GM12878 (cell line): Measurements from ENCODE around the gene MAP3K5. TPM values are rescaled to one million over a fixed set of nuclear protein-coding genes. Genes with fewer than 3 reads are reported as not detected.

Experiments
- ATAC-seq: fragments of 200-7000 bp; cut with Tn5 transposase; 3 replicates; pipeline ENCODE4 v1.9.1; 2020; ENCODE audit warnings: mild to moderate bottlenecking, moderate library complexity
- BruUV-seq: library from RNA; stranded (reverse); fragments of 400-500 nt; replicated peaks from 2 replicates; lab custom pipeline; 2021; lab: Mats Ljungman, UMichigan
- CTCF ChIA-PET: fragments of 300-600 bp; sonication (Branson Sonifier 250); formaldehyde crosslinking; extraction: SDS; loops from one replicate; lab custom pipeline; 2021; ENCODE audit warnings: inconsistent platforms; lab: Yijun Ruan, JAX
- POLR2A ChIA-PET: fragments of 350-600 bp; formaldehyde crosslinking; extraction: SDS; loops from one replicate; lab custom pipeline; 2021; ENCODE audit warnings: inconsistent platforms; lab: Charles Lee
- RAD21 ChIA-PET: fragments of 300-600 bp; sonication (Branson Sonifier 250); formaldehyde crosslinking; loops from one replicate; lab custom pipeline; 2023; ENCODE audit warnings: antibody characterized with exemption; ENCODE audit not compliant: unreplicated experiment; lab: Charles Lee
- SMC1A ChIA-PET: fragments of 300-600 bp; sonication (Branson Sonifier 250); formaldehyde crosslinking; loops from one replicate; lab custom pipeline; 2023; ENCODE audit not compliant: unreplicated experiment, uncharacterized antibody; lab: Charles Lee
- DNase-seq: peaks from one replicate; pipeline ENCODE4 v3.0.0-alpha.2; 2011; ENCODE audit warnings: low read depth, low spot score
- FAIRE-seq: peaks from 3 replicates; lab custom pipeline; 2011; peaks lifted over from hg19 to GRCh38; lab: Jason Lieb, UNC
- H2AFZ ChIP-seq: 2 replicates; pipeline ENCODE4 v1.6.0; 2011; ENCODE audit warnings: low read depth, low read length, control low read depth; ENCODE audit not compliant: control insufficient read depth
- H3K27ac ChIP-seq: 2 replicates; pipeline ENCODE4 v1.5.1; 2011; ENCODE audit warnings: control low read depth; ENCODE audit not compliant: control insufficient read depth, insufficient read depth
- H3K27me3 ChIP-seq, 2 experiments: replicated peaks in 1 of 2; 2 replicates each; pipeline versions ENCODE4 v1.6.0 to v1.6.1; 2011; ENCODE audit warnings: low read length in 1 of 2; ENCODE audit not compliant: control insufficient read depth in 2 of 2, insufficient read depth in 2 of 2
- H3K36me3 ChIP-seq, 2 experiments: 2 replicates each; pipeline ENCODE4 v1.5.1; 2011; ENCODE audit warnings: low read length in 1 of 2; ENCODE audit not compliant: control insufficient read depth in 2 of 2, insufficient read depth in 2 of 2
- H3K4me1 ChIP-seq: 2 replicates; pipeline ENCODE4 v1.6.1; 2011; ENCODE audit warnings: mild to moderate bottlenecking, low read length, moderate library complexity, mixed read lengths; ENCODE audit not compliant: control insufficient read depth, insufficient read depth
- H3K4me2 ChIP-seq: 2 replicates; pipeline ENCODE4 v1.6.0; 2011; ENCODE audit warnings: control low read depth; ENCODE audit not compliant: control insufficient read depth, insufficient read depth
- H3K4me3 ChIP-seq: fragments of 200-600 bp; sonication (generic); 2 replicates; pipeline ENCODE4 v1.5.1; 2016
- H3K79me2 ChIP-seq: 2 replicates; pipeline ENCODE4 v1.6.0; 2011; ENCODE audit warnings: low read length; ENCODE audit not compliant: control insufficient read depth, insufficient read depth
- H3K9ac ChIP-seq: 2 replicates; pipeline ENCODE4 v1.8.0; 2011; ENCODE audit warnings: low read length, control low read depth, mixed read lengths; ENCODE audit not compliant: control insufficient read depth, insufficient read depth
- H3K9me3 ChIP-seq: replicated peaks from 3 replicates; pipeline ENCODE4 v1.5.1; 2011; ENCODE audit warnings: mild to moderate bottlenecking, low read length; ENCODE audit not compliant: control insufficient read depth, insufficient read depth
- H4K20me1 ChIP-seq: 2 replicates; pipeline ENCODE4 v1.6.0; 2011; ENCODE audit not compliant: control insufficient read depth, insufficient read depth
- BMI1 ChIP-seq: fragments of 450-650 bp; IDR thresholded peaks from 2 replicates; pipeline ENCODE4 v1.6.1; 2016; ENCODE audit warnings: mild to moderate bottlenecking, moderate library complexity, borderline replicate concordance
- BRCA1 ChIP-seq: IDR thresholded peaks from 2 replicates; pipeline ENCODE4 v1.6.1; 2011; ENCODE audit warnings: low read depth, low read length, improper control_type of control experiment
- E2F4 ChIP-seq: IDR thresholded peaks from 2 replicates; pipeline ENCODE4 v1.6.1; 2012; ENCODE audit warnings: low read depth, low read length, improper control_type of control experiment
- EP300 ChIP-seq, 2 experiments: fragments of 150-350 bp in 1 of 2; IDR thresholded peaks; 2 replicates each; pipeline ENCODE4 v1.6.1; 2011 to 2012; ENCODE audit warnings: low read depth in 2 of 2, low read length in 2 of 2, borderline replicate concordance in 1 of 2, improper control_type of control experiment in 1 of 2, inconsistent platforms in 1 of 2; ENCODE audit not compliant: control insufficient read depth in 1 of 2
- KLF5 ChIP-seq: fragments of 450-650 bp; IDR thresholded peaks from 2 replicates; pipeline ENCODE4 v1.6.1; 2014; ENCODE audit warnings: mild to moderate bottlenecking; ENCODE audit not compliant: partially characterized antibody
- MYB ChIP-seq: fragments of 150-350 bp; IDR thresholded peaks from 2 replicates; pipeline ENCODE4 v1.6.1; 2014; ENCODE audit warnings: mild to moderate bottlenecking, low read depth, low read length, borderline replicate concordance
- NFIC ChIP-seq: IDR thresholded peaks from 2 replicates; pipeline ENCODE4 v1.6.1; 2012; ENCODE audit warnings: low read depth, mild to moderate bottlenecking, inconsistent platforms, low read length, moderate library complexity
- NFXL1 ChIP-seq: fragments of 450-650 bp; IDR thresholded peaks from 2 replicates; pipeline ENCODE4 v1.6.1; 2017; ENCODE audit warnings: antibody characterized with exemption, mild to moderate bottlenecking, borderline replicate concordance
- NKRF ChIP-seq: fragments of 450-650 bp; conservative IDR thresholded peaks from 2 replicates; pipeline ENCODE4 v1.6.1; 2017; ENCODE audit warnings: mild to moderate bottlenecking, moderate library complexity
- NR2F1 ChIP-seq: fragments of 450-650 bp; conservative IDR thresholded peaks from 2 replicates; pipeline ENCODE4 v1.6.1; 2017; ENCODE audit warnings: mild to moderate bottlenecking
- SREBF1 ChIP-seq: IDR thresholded peaks from 2 replicates; pipeline ENCODE4 v1.6.1; 2012; ENCODE audit warnings: mild to moderate bottlenecking, low read length
- SUZ12 ChIP-seq: fragments of 200-600 bp; sonication (generic); IDR thresholded peaks from one replicate; pipeline ENCODE4 v1.6.1; 2018; ENCODE audit warnings: antibody characterized with exemption, mild to moderate bottlenecking; ENCODE audit not compliant: unreplicated experiment
- ZBTB40 ChIP-seq: fragments of 450-650 bp; IDR thresholded peaks from 2 replicates; pipeline ENCODE4 v1.6.1; 2016; ENCODE audit warnings: mild to moderate bottlenecking, moderate library complexity, borderline replicate concordance
- ZNF217 ChIP-seq: fragments of 450-650 bp; IDR thresholded peaks from 2 replicates; pipeline ENCODE4 v1.6.1; 2017; ENCODE audit warnings: antibody characterized with exemption, mild to moderate bottlenecking
- ZNF274 ChIP-seq: IDR thresholded peaks from one replicate; pipeline ENCODE4 v1.8.0; 2011; ENCODE audit not compliant: insufficient read length, insufficient read depth
- WGBS: methylation state at CpG from one replicate; pipeline ENCODE4 v1.1.6; 2016; ENCODE audit warnings: low lambda C conversion rate; ENCODE audit not compliant: insufficient replicate concordance, insufficient coverage; ENCODE audit errors: missing lambda C conversion rate; 5-methylcytosine and 5-hydroxymethylcytosine counted together
- in situ Hi-C: fragments of 300-500 bp; cut with MboI; formaldehyde crosslinking; loops from 9 replicates; pipeline ENCODE4 v1.14.3; 2018; ENCODE audit warnings: mixed read lengths
- intact Hi-C: fragments of 100-400 bp; cut with micrococcal nuclease; formaldehyde crosslinking; loops from one replicate; pipeline ENCODE4 v1.14.2; 2022; ENCODE audit not compliant: unreplicated experiment
- polyA plus RNA-seq, 11 experiments: library from polyadenylated mRNA; depleted of rRNA in 4 of 11; unstranded in 6 of 11; stranded (reverse) in 5 of 11; fragments of >200 nt; fragmentation: Nextera tagmentation in 4 of 11; fragmentation: Illumina TruSeq in 1 of 11; extraction: Ambion mirVana in 4 of 11; extraction: Trizol in 1 of 11; gene quantifications; 1 replicate in 1 of 11; 2 replicates in 10 of 11; pipeline versions ENCODE4 v1.2.1 to v1.2.3, GENCODE V29; 2011 to 2016; ENCODE audit warnings: inconsistent platforms in 2 of 11, missing spikeins in 2 of 11, low read depth in 1 of 11
- total RNA-seq, 4 experiments: library from RNA; depleted of rRNA in 3 of 4; stranded (reverse); fragments of >200 nt in 3 of 4; fragmentation: Illumina TruSeq in 1 of 4; extraction: Trizol in 1 of 4; gene quantifications; 2 replicates each; pipeline versions ENCODE4 v1.2.1 to v1.2.3, GENCODE V29; 2013 to 2021

The MAP3K5 gene
- total and polyA plus RNA-seq, 10 of the 15 experiments (the other 5 are each of a cell fraction or from before 2014, with no cell fraction given), result 5.4 to 34.3 (median 26.4) TPM

GRCh38 chr6:136719280-136720044, 72.8 kb downstream of the MAP3K5 start:
- in situ Hi-C loops, result loop anchor here (5.0 kb wide), 1 partner anchor 68 kb away; no protein-coding TSS in a partner anchor
- TF ChIP-seq BRCA1, result no peak
- TF ChIP-seq ZBTB40, result no peak
- no peak for TF ChIP-seq ZNF217
- no peak for TF ChIP-seq NR2F1
- no peak for TF ChIP-seq ZNF274
- peak; percentile 90; the same call in 1 of the 2 replicates for TF ChIP-seq NFIC
- no peak for TF ChIP-seq SREBF1
- no peak for TF ChIP-seq KLF5
- no peak for TF ChIP-seq MYB
- TF ChIP-seq NKRF, result no peak
- TF ChIP-seq SUZ12, result no peak
- TF ChIP-seq EP300 (IDR thresholded peaks at IDR 0.05; ENCODE audit: borderline replicate concordance in 1 of 2, control insufficient read depth in 1 of 2, low read depth in 2 of 2, low read length in 2 of 2), result 0 out of 4 replicates have a peak, but pooled peaks of 1 of the 2 experiments have one; percentile 26
- no peak for TF ChIP-seq E2F4
- TF ChIP-seq NFXL1, result no peak
- no peak for TF ChIP-seq BMI1

More at GRCh38 chr6:136719280-136720044, 72.8 kb downstream of the MAP3K5 start:
- ATAC-seq, result peak; percentile 56
- CTCF ChIA-PET, result interaction anchor here (1.0 to 7.9 kb wide), 13 partner anchors 9 to 78 kb away, joined by 3 to 136 read pairs (median 8); partner anchors contain the start of gene MAP3K5
- Histone ChIP-seq H3K9me3 (no peaks in the 10 kb centered on the region; the same call in 1 of the 3 replicates), H3K9ac (peak overlapping the region; percentile 76), H2AFZ (no peak overlapping the region), H3K79me2 (peaks cover 82% of the 10 kb centered on the region), H3K4me3 (peak overlapping the region; percentile 43; the same call in 1 of the 2 replicates), H3K4me2 (peak overlapping the region; percentile 84), H3K27ac (peak overlapping the region; percentile 97), H4K20me1 (no peaks in the 10 kb centered on the region), H3K4me1 (peaks cover 46% of the 10 kb centered on the region), H3K36me3 (peaks cover 0 to 10% of the 10 kb centered on the region in 2 experiments; a peak in 3 of 4 replicates), H3K27me3 (no peaks in the 10 kb centered on the region)
- DNase-seq, result peak; percentile 90
- POLR2A ChIA-PET, result interaction anchor here (1.0 to 10.5 kb wide), 10 partner anchors 9 to 75 kb away, joined by 3 to 265 read pairs (median 11); partner anchors contain the start of gene MAP3K5
- SMC1A ChIA-PET, result interaction anchor here (0.8 to 20.2 kb wide), 13 partner anchors 7 to 126 kb away, joined by 3 to 446 read pairs (median 28); partner anchors contain the start of gene MAP3K5
- no TSS peak for BruUV-seq
- RAD21 ChIA-PET, result interaction anchor here (0.6 to 14.4 kb wide), 17 partner anchors 8 to 375 kb away, joined by 3 to 405 read pairs (median 10); partner anchors contain the start of genes MAP3K5 and PEX7
- intact Hi-C loops, result loop anchor here (1.0 kb wide), 4 partner anchors 32 to 72 kb away; no protein-coding TSS in a partner anchor
- FAIRE-seq, result peak; percentile 13
- WGBS, result 2% methylated on average over 2 of the region's 2 CpGs
